MM.1S (cell line): ENCODE results near the gene S100A1.

Experiments used
- DNase-seq: peaks from one replicate; pipeline ENCODE4 v3.0.0-alpha.2; 2015
- H2AFZ ChIP-seq: fragments of 300-600 bp; sonication (generic); 2 replicates; pipeline ENCODE4 v1.6.0; 2016; ENCODE audit warnings: antibody characterized with exemption, low read length
- H3F3A ChIP-seq: fragments of 300-600 bp; sonication (generic); 2 replicates; pipeline ENCODE4 v1.6.1; 2016; ENCODE audit warnings: mild to moderate bottlenecking, antibody characterized with exemption, low read length, moderate library complexity, mixed read lengths; ENCODE audit not compliant: insufficient read depth
- H3K27ac ChIP-seq: fragments of 300-600 bp; sonication (generic); 2 replicates; pipeline ENCODE4 v1.5.1; 2016; ENCODE audit warnings: mild to moderate bottlenecking, low read length
- H3K27me3 ChIP-seq: fragments of 300-600 bp; sonication (generic); replicated peaks from 2 replicates; pipeline ENCODE4 v1.6.0; 2016; ENCODE audit warnings: low read length; ENCODE audit not compliant: insufficient read depth
- H3K36me3 ChIP-seq: fragments of 300-600 bp; sonication (generic); replicated peaks from 2 replicates; pipeline ENCODE4 v1.6.1; 2016; ENCODE audit warnings: mild to moderate bottlenecking, low read length, mixed read lengths; ENCODE audit not compliant: insufficient read depth
- H3K4me1 ChIP-seq: fragments of 300-600 bp; sonication (generic); 2 replicates; pipeline ENCODE4 v1.6.1; 2016; ENCODE audit warnings: low read length, mixed read lengths
- H3K4me2 ChIP-seq: fragments of 300-600 bp; sonication (generic); 2 replicates; pipeline ENCODE4 v1.6.0; 2016; ENCODE audit warnings: low read depth, low read length
- H3K4me3 ChIP-seq: fragments of 300-600 bp; sonication (generic); 2 replicates; pipeline ENCODE4 v1.5.1; 2016; ENCODE audit warnings: low read length, mixed read lengths
- H3K79me2 ChIP-seq: fragments of 300-600 bp; sonication (generic); 2 replicates; pipeline ENCODE4 v1.6.1; 2016; ENCODE audit warnings: mixed run types, low read length, mixed read lengths
- H3K9ac ChIP-seq: fragments of 300-600 bp; sonication (generic); 2 replicates; pipeline ENCODE4 v1.6.1; 2016; ENCODE audit warnings: low read length, mixed read lengths
- H3K9me2 ChIP-seq: fragments of 300-600 bp; sonication (generic); replicated peaks from 2 replicates; pipeline ENCODE4 v1.6.1; 2016; ENCODE audit warnings: mild to moderate bottlenecking, low read length, mixed read lengths; ENCODE audit not compliant: insufficient read depth
- H3K9me3 ChIP-seq: fragments of 300-600 bp; sonication (generic); replicated peaks from 2 replicates; pipeline ENCODE4 v1.6.1; 2016; ENCODE audit warnings: mild to moderate bottlenecking, low read length, mixed read lengths; ENCODE audit not compliant: insufficient read depth
- H4K20me1 ChIP-seq: fragments of 300-600 bp; sonication (generic); 2 replicates; pipeline ENCODE4 v1.6.1; 2016; ENCODE audit warnings: mild to moderate bottlenecking, low read length, moderate library complexity, mixed read lengths; ENCODE audit not compliant: insufficient read depth
- EZH2 ChIP-seq: fragments of 300-600 bp; sonication (generic); optimal IDR thresholded peaks from 2 replicates; pipeline ENCODE3; 2017; ENCODE audit warnings: low read depth, mild to moderate bottlenecking, antibody characterized with exemption, low read length, mixed read lengths
- EZH2phosphoT487 ChIP-seq: fragments of 300-600 bp; sonication (generic); IDR thresholded peaks from 2 replicates; pipeline ENCODE4 v1.6.1; 2018; ENCODE audit warnings: antibody characterized with exemption, low read length
- TF ChIP-seq, protein P1 (sequence below): fragments of 300-600 bp; sonication (generic); IDR thresholded peaks from 2 replicates; pipeline ENCODE4 v1.5.1; 2016; ENCODE audit warnings: antibody characterized with exemption, low read length, mixed read lengths

The S100A1 gene

DNA sequence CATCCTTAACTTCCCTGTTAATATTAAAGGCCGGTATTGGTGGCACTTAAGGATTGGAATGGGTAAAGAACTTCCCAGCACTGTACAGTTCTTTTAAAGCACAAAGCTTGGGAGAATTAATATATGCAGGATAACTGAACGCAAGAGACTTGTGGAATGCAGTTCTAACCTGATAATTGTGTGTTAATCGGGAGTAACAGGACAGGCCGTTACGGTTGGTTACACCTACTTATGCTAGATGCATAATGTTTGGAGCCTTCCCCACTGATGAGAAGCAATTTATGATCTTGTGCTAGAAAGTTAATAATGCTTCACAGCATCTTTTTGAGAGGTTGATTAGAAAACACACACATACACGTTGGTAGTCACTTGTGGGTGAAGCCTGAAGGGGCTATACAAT is 12.6 kb downstream of the S100A1 start:
- Histone ChIP-seq H3F3A (no peaks in the 10 kb centered on the region), H2AFZ (no peak overlapping the region), H3K27me3 (no peaks in the 10 kb centered on the region), H3K4me3 (no peak overlapping the region), H3K9me2 (no peaks in the 10 kb centered on the region), H3K9ac (no peak overlapping the region), H3K36me3 (peaks cover 64% of the 10 kb centered on the region), H3K4me2 (no peak overlapping the region), H3K4me1 (no peaks in the 10 kb centered on the region), H4K20me1 (no peaks in the 10 kb centered on the region), H3K79me2 (peaks cover 94% of the 10 kb centered on the region), H3K9me3 (no peaks in the 10 kb centered on the region), H3K27ac (no peak overlapping the region)
- no peak for DNase-seq
- TF ChIP-seq EZH2phosphoT487: no peak
- TF ChIP-seq EZH2: no peak
- TF ChIP-seq, protein P1, sequence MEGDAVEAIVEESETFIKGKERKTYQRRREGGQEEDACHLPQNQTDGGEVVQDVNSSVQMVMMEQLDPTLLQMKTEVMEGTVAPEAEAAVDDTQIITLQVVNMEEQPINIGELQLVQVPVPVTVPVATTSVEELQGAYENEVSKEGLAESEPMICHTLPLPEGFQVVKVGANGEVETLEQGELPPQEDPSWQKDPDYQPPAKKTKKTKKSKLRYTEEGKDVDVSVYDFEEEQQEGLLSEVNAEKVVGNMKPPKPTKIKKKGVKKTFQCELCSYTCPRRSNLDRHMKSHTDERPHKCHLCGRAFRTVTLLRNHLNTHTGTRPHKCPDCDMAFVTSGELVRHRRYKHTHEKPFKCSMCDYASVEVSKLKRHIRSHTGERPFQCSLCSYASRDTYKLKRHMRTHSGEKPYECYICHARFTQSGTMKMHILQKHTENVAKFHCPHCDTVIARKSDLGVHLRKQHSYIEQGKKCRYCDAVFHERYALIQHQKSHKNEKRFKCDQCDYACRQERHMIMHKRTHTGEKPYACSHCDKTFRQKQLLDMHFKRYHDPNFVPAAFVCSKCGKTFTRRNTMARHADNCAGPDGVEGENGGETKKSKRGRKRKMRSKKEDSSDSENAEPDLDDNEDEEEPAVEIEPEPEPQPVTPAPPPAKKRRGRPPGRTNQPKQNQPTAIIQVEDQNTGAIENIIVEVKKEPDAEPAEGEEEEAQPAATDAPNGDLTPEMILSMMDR: no peak

DNA sequence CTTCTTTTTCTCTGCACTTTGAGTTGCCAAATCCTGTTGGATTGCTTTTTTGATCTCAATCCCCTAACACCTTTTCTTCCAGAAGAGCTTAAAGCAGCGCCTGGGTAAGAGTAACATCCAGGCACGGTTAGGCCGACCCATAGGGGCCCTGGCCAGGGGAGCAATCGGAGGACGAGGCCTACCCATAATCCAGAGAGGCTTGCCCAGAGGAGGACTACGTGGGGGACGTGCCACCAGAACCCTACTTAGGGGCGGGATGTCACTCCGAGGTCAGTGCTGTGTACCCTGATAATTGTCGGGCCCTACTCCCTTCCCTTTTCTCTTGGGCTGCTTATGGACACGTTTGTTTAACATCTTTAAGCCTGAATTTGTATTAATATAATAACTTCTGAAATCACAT is 13.9 kb downstream of the S100A1 start:
- DNase-seq: no peak
- H3K9ac ChIP-seq: no peak overlapping the region
- H3K79me2 ChIP-seq: peaks cover 80% of the 10 kb centered on the region
- TF ChIP-seq EZH2phosphoT487: no peak
- TF ChIP-seq, protein P1: no peak
- TF ChIP-seq EZH2: no peak
- no peak overlapping the region for H3K4me3 ChIP-seq
- peaks cover 54% of the 10 kb centered on the region for H3K36me3 ChIP-seq
- no peaks in the 10 kb centered on the region for H3K9me3 ChIP-seq
- H3F3A ChIP-seq: no peaks in the 10 kb centered on the region
- no peaks in the 10 kb centered on the region for H3K27me3 ChIP-seq
- no peaks in the 10 kb centered on the region for H4K20me1 ChIP-seq
- H2AFZ ChIP-seq: no peak overlapping the region
- no peak overlapping the region for H3K27ac ChIP-seq
- no peaks in the 10 kb centered on the region for H3K4me1 ChIP-seq
- no peaks in the 10 kb centered on the region for H3K9me2 ChIP-seq
- H3K4me2 ChIP-seq: no peak overlapping the region

DNA sequence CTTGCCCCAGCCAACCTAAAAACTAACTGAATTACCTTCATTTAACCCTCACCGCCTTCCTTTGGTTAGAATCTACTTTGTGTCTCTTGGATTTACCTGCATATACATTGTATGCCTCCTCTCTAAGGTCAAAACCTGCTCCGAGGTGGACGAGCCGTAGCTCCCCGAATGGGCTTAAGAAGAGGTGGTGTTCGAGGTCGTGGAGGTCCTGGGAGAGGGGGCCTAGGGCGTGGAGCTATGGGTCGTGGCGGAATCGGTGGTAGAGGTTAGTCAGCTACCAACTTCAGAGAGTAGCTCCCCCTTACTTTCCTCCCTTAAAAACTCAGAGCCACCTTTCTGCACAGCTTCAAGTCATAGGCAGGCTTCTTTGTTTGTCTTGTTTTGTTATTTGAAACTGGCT is 14.9 kb downstream of the S100A1 start:
- Histone ChIP-seq H3K9ac (no peak overlapping the region), H3K4me3 (no peak overlapping the region), H4K20me1 (no peaks in the 10 kb centered on the region), H3K9me3 (no peaks in the 10 kb centered on the region), H3K27me3 (no peaks in the 10 kb centered on the region), H2AFZ (no peak overlapping the region), H3F3A (no peaks in the 10 kb centered on the region), H3K27ac (no peak overlapping the region), H3K9me2 (no peaks in the 10 kb centered on the region), H3K79me2 (peaks cover 71% of the 10 kb centered on the region), H3K36me3 (peaks cover 48% of the 10 kb centered on the region), H3K4me2 (no peak overlapping the region), H3K4me1 (no peaks in the 10 kb centered on the region)
- TF ChIP-seq EZH2phosphoT487: no peak
- TF ChIP-seq, protein P1: no peak
- TF ChIP-seq EZH2: no peak
- DNase-seq: no peak
